CD8-positive, alpha-beta memory T cell (primary cell): ENCODE measurements around the gene PGR. TPM values are rescaled to one million over a fixed set of nuclear protein-coding genes. Genes with fewer than 3 reads are reported as not detected.
"Not testable (repeated sequence)": the region's sequence is repeated elsewhere in the genome, so short reads cannot be mapped to it uniquely, and the experiment has no call there.

Experiments
- CTCF ChIA-PET: fragments of 350-600 bp; sonication (Branson Sonifier 250); formaldehyde crosslinking; loops from one replicate; lab custom pipeline; 2021; ENCODE audit warnings: antibody characterized with exemption; lab: Charles Lee
- POLR2A ChIA-PET: fragments of 350-600 bp; sonication (Branson Sonifier 250); formaldehyde crosslinking; loops from one replicate; lab custom pipeline; 2021; ENCODE audit warnings: antibody characterized with exemption; lab: Charles Lee
- DNase-seq, 5 donors: peaks; one replicate each; pipeline versions ENCODE4 v3.0.0 to v3.0.0-alpha.2; 2020 to 2022; ENCODE audit warnings: mixed read lengths in 1 of 5
- H3K27ac ChIP-seq: one replicate; pipeline ENCODE4 v1.7.0; 2013; ENCODE audit warnings: low read depth, mild to moderate bottlenecking, low read length, moderate library complexity
- H3K27me3 ChIP-seq: 2 replicates; pipeline ENCODE4 v1.7.0; 2013; ENCODE audit warnings: low read length, mild to moderate bottlenecking; ENCODE audit not compliant: insufficient read depth, poor library complexity, severe bottlenecking
- H3K36me3 ChIP-seq: 2 replicates; pipeline ENCODE4 v1.7.0; 2013; ENCODE audit warnings: mild to moderate bottlenecking, low read length, moderate library complexity; ENCODE audit not compliant: insufficient read depth
- H3K4me1 ChIP-seq: 2 replicates; pipeline ENCODE4 v1.7.0; 2013; ENCODE audit warnings: mild to moderate bottlenecking, low read length, moderate library complexity; ENCODE audit not compliant: insufficient read depth
- H3K4me3 ChIP-seq: 2 replicates; pipeline ENCODE4 v1.7.0; 2013; ENCODE audit warnings: mild to moderate bottlenecking, low read length
- H3K9me3 ChIP-seq: 2 replicates; pipeline ENCODE4 v1.7.0; 2013; ENCODE audit warnings: mild to moderate bottlenecking, low read length
- H3K27ac Mint-ChIP-seq, 8 donors: one replicate each; pipeline ENCODE4 v1.8.0; 2020 to 2021; ENCODE audit warnings: mixed read lengths in 8 of 8, mild to moderate bottlenecking in 6 of 8, inconsistent platforms in 3 of 8, moderate library complexity in 3 of 8
- H3K27me3 Mint-ChIP-seq, 2 donors: one replicate each; pipeline ENCODE4 v1.8.0; 2020 to 2021; ENCODE audit warnings: mixed read lengths in 2 of 2, mild to moderate bottlenecking in 1 of 2, moderate library complexity in 1 of 2
- H3K36me3 Mint-ChIP-seq, 3 donors: one replicate each; pipeline ENCODE4 v1.8.0; 2020 to 2021; ENCODE audit warnings: mixed read lengths in 3 of 3, inconsistent platforms in 1 of 3, mild to moderate bottlenecking in 1 of 3
- H3K4me1 Mint-ChIP-seq, 3 donors: one replicate each; pipeline ENCODE4 v1.8.0; 2020 to 2021; ENCODE audit warnings: mixed read lengths in 3 of 3, inconsistent platforms in 1 of 3, mild to moderate bottlenecking in 1 of 3
- H3K4me3 Mint-ChIP-seq, 7 donors: one replicate each; pipeline ENCODE4 v1.8.0; 2020 to 2021; ENCODE audit warnings: mixed read lengths in 7 of 7, mild to moderate bottlenecking in 6 of 7, moderate library complexity in 4 of 7, inconsistent platforms in 2 of 7
- H3K9me3 Mint-ChIP-seq, 5 donors: one replicate each; pipeline ENCODE4 v1.8.0; 2020 to 2022; ENCODE audit warnings: mixed read lengths in 5 of 5, mild to moderate bottlenecking in 3 of 5, moderate library complexity in 2 of 5, inconsistent platforms in 1 of 5
- polyA plus RNA-seq: library from polyadenylated mRNA; unstranded; fragments of 300-500 nt; fragmentation: Illumina TruSeq; gene quantifications from one replicate; pipeline ENCODE4 v1.2.3, GENCODE V29; 2021
- total RNA-seq, 2 experiments: library from RNA; stranded (reverse); gene quantifications; one replicate each; pipeline ENCODE4 v1.2.3, GENCODE V29; 2021

Gene PGR
- total and polyA plus RNA-seq, 3 experiments from 2014 or later, result not detected

GRCh38 chr11:101014600-101015285 is 114.9 kb downstream of the PGR start:
- Mint-ChIP-seq H3K4me1 (no peaks in the 10 kb centered on the region), H3K27ac (no peak overlapping the region), H3K36me3 (no peaks in the 10 kb centered on the region), H3K4me3 (no peak overlapping the region), H3K27me3 (no peaks in the 10 kb centered on the region), H3K9me3 (peaks cover 0 to 17% (median 3%) of the 10 kb centered on the region in 5 donors)
- Histone ChIP-seq H3K36me3 (no peaks in the 10 kb centered on the region), H3K9me3 (no peaks in the 10 kb centered on the region), H3K27me3 (no peaks in the 10 kb centered on the region), H3K27ac (no peak overlapping the region), H3K4me3 (no peak overlapping the region), H3K4me1 (no peaks in the 10 kb centered on the region)
- POLR2A ChIA-PET, result no interaction called here
- CTCF ChIA-PET, result no interaction called here
- no peak for DNase-seq

- CTCF ChIA-PET, H3K27ac Mint-ChIP-seq, H3K36me3 ChIP-seq, H3K4me3 ChIP-seq, H3K4me3 Mint-ChIP-seq, H3K36me3 Mint-ChIP-seq, POLR2A ChIA-PET, H3K27me3 Mint-ChIP-seq, DNase-seq, H3K27me3 ChIP-seq, H3K4me1 ChIP-seq, H3K9me3 ChIP-seq, H3K27ac ChIP-seq, H3K4me1 Mint-ChIP-seq: not testable (repeated sequence)
- peaks cover 0 to 17% (median 3%) of the 10 kb centered on the region in 5 donors for H3K9me3 Mint-ChIP-seq
Observed at GRCh38 chr11:101013702-101014101, 115.9 kb downstream of the PGR start.

GRCh38 chr11:101011881-101012280 is 117.7 kb downstream of the PGR start:
- Histone ChIP-seq H3K4me1 (no peaks in the 10 kb centered on the region), H3K4me3 (no peak overlapping the region), H3K36me3 (no peaks in the 10 kb centered on the region), H3K27ac (no peak overlapping the region), H3K27me3 (no peaks in the 10 kb centered on the region), H3K9me3 (no peaks in the 10 kb centered on the region)
- no peaks in the 10 kb centered on the region for H3K4me1 Mint-ChIP-seq
- CTCF ChIA-PET, result no interaction called here
- no peak for DNase-seq
- POLR2A ChIA-PET, result no interaction called here
- H3K4me3 Mint-ChIP-seq, result no peak overlapping the region
- H3K9me3 Mint-ChIP-seq, result peaks cover 0 to 23% (median 13%) of the 10 kb centered on the region in 5 donors
- H3K27me3 Mint-ChIP-seq, result no peaks in the 10 kb centered on the region
- H3K36me3 Mint-ChIP-seq, result no peaks in the 10 kb centered on the region
- no peak overlapping the region for H3K27ac Mint-ChIP-seq

- Mint-ChIP-seq H3K27ac (no peak overlapping the region), H3K27me3 (no peaks in the 10 kb centered on the region), H3K9me3 (peaks cover 0 to 26% (median 13%) of the 10 kb centered on the region in 5 donors), H3K4me3 (no peak overlapping the region), H3K36me3 (no peaks in the 10 kb centered on the region), H3K4me1 (no peaks in the 10 kb centered on the region)
- Histone ChIP-seq H3K4me3 (no peak overlapping the region), H3K36me3 (no peaks in the 10 kb centered on the region), H3K27ac (no peak overlapping the region), H3K27me3 (no peaks in the 10 kb centered on the region), H3K9me3 (no peaks in the 10 kb centered on the region), H3K4me1 (no peaks in the 10 kb centered on the region)
- ChIA-PET POLR2A (no interaction called here), CTCF (no interaction called here)
- DNase-seq, result no peak
Observed at GRCh38 chr11:101010899-101011298, 118.7 kb downstream of the PGR start.

- Mint-ChIP-seq H3K27me3 (no peaks in the 10 kb centered on the region), H3K27ac (no peak overlapping the region), H3K9me3 (peaks cover 0 to 26% (median 13%) of the 10 kb centered on the region in 5 donors), H3K36me3 (no peaks in the 10 kb centered on the region), H3K4me3 (no peak overlapping the region), H3K4me1 (no peaks in the 10 kb centered on the region)
- no peak overlapping the region for H3K4me3 ChIP-seq
- no peak overlapping the region for H3K27ac ChIP-seq
- no peaks in the 10 kb centered on the region for H3K9me3 ChIP-seq
- no peaks in the 10 kb centered on the region for H3K27me3 ChIP-seq
- H3K36me3 ChIP-seq, result no peaks in the 10 kb centered on the region
- H3K4me1 ChIP-seq, result no peaks in the 10 kb centered on the region
- POLR2A ChIA-PET, result no interaction called here
- CTCF ChIA-PET, result no interaction called here
- no peak for DNase-seq
Observed at GRCh38 chr11:101009690-101010055, 119.9 kb downstream of the PGR start.

GRCh38 chr11:101008961-101009689 is 120.5 kb downstream of the PGR start:
- DNase-seq, result no peak
- Histone ChIP-seq H3K9me3 (no peaks in the 10 kb centered on the region), H3K27me3 (no peaks in the 10 kb centered on the region), H3K36me3 (no peaks in the 10 kb centered on the region), H3K4me3 (no peak overlapping the region), H3K4me1 (no peaks in the 10 kb centered on the region), H3K27ac (no peak overlapping the region)
- POLR2A ChIA-PET, result no interaction called here
- CTCF ChIA-PET, result no interaction called here
- Mint-ChIP-seq H3K27me3 (no peaks in the 10 kb centered on the region), H3K9me3 (peaks cover 0 to 20% (median 13%) of the 10 kb centered on the region in 5 donors), H3K27ac (no peak overlapping the region), H3K36me3 (no peaks in the 10 kb centered on the region), H3K4me3 (no peak overlapping the region), H3K4me1 (no peaks in the 10 kb centered on the region)

- no peak overlapping the region for H3K4me3 ChIP-seq
- no peak overlapping the region for H3K4me3 Mint-ChIP-seq
- no peaks in the 10 kb centered on the region for H3K9me3 ChIP-seq
- H3K4me1 ChIP-seq, result no peaks in the 10 kb centered on the region
- no peaks in the 10 kb centered on the region for H3K27me3 Mint-ChIP-seq
- no peak for DNase-seq
- H3K27me3 ChIP-seq, result no peaks in the 10 kb centered on the region
- no peak overlapping the region for H3K27ac Mint-ChIP-seq
- H3K4me1 Mint-ChIP-seq, result no peaks in the 10 kb centered on the region
- no peak overlapping the region for H3K27ac ChIP-seq
- peaks cover 8 to 22% (median 18%) of the 10 kb centered on the region in 5 donors for H3K9me3 Mint-ChIP-seq
- POLR2A ChIA-PET, result no interaction called here
- H3K36me3 Mint-ChIP-seq, result peaks cover 0 to 6% (median 0%) of the 10 kb centered on the region in 3 donors
- CTCF ChIA-PET, result no interaction called here
- no peaks in the 10 kb centered on the region for H3K36me3 ChIP-seq
Observed at GRCh38 chr11:101003468-101003867, 126.1 kb downstream of the PGR start.

GRCh38 chr11:100999756-101000155 is 129.9 kb downstream of the PGR start:
- Mint-ChIP-seq H3K9me3 (peaks cover 8 to 21% (median 10%) of the 10 kb centered on the region in 5 donors), H3K27ac (no peak overlapping the region), H3K4me3 (no peak overlapping the region), H3K27me3 (no peaks in the 10 kb centered on the region), H3K36me3 (peaks cover 0 to 6% (median 0%) of the 10 kb centered on the region in 3 donors), H3K4me1 (no peaks in the 10 kb centered on the region)
- DNase-seq, result no peak
- CTCF ChIA-PET, result no interaction called here
- Histone ChIP-seq H3K27me3 (no peaks in the 10 kb centered on the region), H3K27ac (no peak overlapping the region), H3K36me3 (no peaks in the 10 kb centered on the region), H3K4me3 (no peak overlapping the region), H3K9me3 (no peaks in the 10 kb centered on the region), H3K4me1 (no peaks in the 10 kb centered on the region)
- POLR2A ChIA-PET, result no interaction called here
